ENCODE measurements around the gene C19orf44. TPM values are rescaled to one million over a fixed set of nuclear protein-coding genes. Genes with fewer than 3 reads are reported as not detected.

C19orf44 gene
- total RNA-seq, 1 donor from 2014 or later, result 7.4 TPM

DNA sequence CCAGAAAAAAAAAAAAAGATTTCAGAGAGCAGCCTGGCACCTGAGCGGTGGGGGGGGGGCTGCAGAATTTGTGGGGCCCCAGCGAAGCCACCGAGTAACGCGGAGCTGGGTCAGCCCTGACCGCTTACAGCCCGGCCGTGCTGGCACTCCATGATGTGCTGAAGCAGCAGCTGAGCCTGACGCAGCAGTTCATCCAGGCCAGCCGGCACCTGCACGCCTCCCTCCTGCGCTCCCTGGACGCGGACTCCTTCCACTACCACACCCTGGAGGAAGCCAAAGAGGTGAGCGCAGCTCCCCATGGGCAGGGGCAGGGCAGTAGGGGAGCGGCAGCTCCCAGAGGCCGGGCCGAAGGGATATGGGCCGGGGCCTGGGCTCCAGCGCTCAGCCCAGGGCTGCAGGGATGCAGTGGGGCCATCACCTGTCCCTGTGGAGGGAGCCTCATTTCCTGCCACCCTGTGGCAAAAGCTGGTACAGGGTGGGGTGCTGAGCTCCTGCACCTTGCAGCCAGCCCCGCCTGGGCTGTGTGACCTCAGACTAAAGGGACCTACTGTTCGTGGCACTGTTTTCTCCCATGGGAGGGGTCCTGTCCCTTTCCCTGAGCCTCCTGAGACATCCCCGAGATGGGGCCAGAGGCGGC is 18.3 kb downstream of the C19orf44 start:
- DNase-seq (ENCODE audit: extremely low spot score in 2 of 2), result no peak
- H3K4me3 ChIP-seq, result no peak overlapping the region
- no peaks in the 10 kb centered on the region for H3K27me3 ChIP-seq
- H3K9me3 ChIP-seq, result no peaks in the 10 kb centered on the region
- H3K27ac ChIP-seq, result no peak overlapping the region
- H3K36me3 ChIP-seq, result peaks cover 0 to 63% of the 10 kb centered on the region in 2 donors
- TF ChIP-seq POLR2AphosphoS5 (IDR thresholded peaks at IDR 0.05; ENCODE audit: insufficient read depth in 1 of 2, low read depth in 1 of 2) (no peak), POLR2A (IDR thresholded peaks at IDR 0.05) (no peak)
- TF ChIP-seq, protein P1, sequence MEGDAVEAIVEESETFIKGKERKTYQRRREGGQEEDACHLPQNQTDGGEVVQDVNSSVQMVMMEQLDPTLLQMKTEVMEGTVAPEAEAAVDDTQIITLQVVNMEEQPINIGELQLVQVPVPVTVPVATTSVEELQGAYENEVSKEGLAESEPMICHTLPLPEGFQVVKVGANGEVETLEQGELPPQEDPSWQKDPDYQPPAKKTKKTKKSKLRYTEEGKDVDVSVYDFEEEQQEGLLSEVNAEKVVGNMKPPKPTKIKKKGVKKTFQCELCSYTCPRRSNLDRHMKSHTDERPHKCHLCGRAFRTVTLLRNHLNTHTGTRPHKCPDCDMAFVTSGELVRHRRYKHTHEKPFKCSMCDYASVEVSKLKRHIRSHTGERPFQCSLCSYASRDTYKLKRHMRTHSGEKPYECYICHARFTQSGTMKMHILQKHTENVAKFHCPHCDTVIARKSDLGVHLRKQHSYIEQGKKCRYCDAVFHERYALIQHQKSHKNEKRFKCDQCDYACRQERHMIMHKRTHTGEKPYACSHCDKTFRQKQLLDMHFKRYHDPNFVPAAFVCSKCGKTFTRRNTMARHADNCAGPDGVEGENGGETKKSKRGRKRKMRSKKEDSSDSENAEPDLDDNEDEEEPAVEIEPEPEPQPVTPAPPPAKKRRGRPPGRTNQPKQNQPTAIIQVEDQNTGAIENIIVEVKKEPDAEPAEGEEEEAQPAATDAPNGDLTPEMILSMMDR (IDR thresholded peaks at IDR 0.05), result no peak
- intact Hi-C loops (cut with DNase I), result no loop called here
- no peaks in the 10 kb centered on the region for H3K4me1 ChIP-seq

DNA sequence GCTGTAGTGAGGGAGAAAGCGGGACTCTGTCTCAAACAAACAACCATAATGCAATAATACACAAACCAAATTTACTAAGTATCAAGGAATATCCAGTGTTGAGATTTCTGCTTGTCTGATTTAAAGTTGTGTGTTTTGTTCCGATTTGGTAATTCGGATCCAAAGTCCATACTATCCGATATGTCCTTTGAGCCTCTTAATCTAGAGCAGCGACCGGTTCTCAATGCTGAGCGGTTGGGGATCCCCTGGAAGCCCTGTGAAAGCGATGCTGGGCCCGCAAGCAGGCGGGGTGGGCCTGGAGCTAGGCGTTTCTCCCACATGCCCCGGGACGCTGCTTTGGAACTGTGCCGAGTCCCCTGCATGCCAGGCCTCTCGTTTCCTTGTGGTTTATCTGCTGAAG is 20.2 kb downstream of the C19orf44 start:
- no peak for DNase-seq (ENCODE audit: extremely low spot score in 2 of 2)
- Histone ChIP-seq H3K9me3 (no peaks in the 10 kb centered on the region), H3K4me1 (no peaks in the 10 kb centered on the region), H3K4me3 (no peak overlapping the region), H3K36me3 (peaks cover 0 to 63% of the 10 kb centered on the region in 2 donors), H3K27ac (no peak overlapping the region), H3K27me3 (no peaks in the 10 kb centered on the region)
- no peak for TF ChIP-seq POLR2A (IDR thresholded peaks at IDR 0.05)
- TF ChIP-seq, protein P1 (IDR thresholded peaks at IDR 0.05), result no peak
- TF ChIP-seq POLR2AphosphoS5 (IDR thresholded peaks at IDR 0.05; ENCODE audit: insufficient read depth in 1 of 2, low read depth in 1 of 2), result no peak
- intact Hi-C loops (cut with DNase I), result no loop called here

DNA sequence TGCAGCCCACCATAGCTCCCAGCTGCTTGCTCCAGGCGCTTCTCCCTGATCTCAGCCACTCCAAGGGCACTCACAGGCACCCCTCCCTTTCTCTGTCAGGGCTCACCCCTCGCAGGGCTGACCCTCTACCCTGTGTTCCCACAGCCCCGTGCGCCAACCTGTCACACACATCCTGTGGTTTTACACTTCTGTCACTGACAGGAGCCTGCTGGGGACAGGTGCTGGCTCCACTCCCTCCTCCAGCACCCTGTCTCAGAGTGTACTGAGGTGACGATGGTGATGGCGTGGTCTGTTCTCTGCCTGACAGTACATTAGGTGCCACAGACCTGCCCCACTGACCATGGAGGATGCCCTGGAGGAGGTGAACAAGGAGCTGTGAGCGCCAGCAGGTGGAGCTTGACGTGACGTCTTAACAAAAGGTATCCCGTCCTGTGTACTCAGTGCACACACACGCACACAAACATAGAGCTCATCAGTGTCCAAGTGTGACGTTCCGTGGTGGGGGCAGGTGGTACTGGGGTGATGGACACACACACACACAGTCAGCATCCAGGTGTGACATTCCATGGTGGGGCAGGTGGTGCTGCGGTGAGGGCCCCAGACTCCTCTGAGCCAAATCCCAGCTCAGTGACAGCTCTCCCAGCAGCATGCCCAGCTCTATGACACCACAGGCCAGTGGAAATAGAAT is 20.9 kb downstream of the C19orf44 start:
- intact Hi-C loops (cut with DNase I), result no loop called here
- Histone ChIP-seq H3K27ac (no peak overlapping the region), H3K9me3 (no peaks in the 10 kb centered on the region), H3K36me3 (peaks cover 0 to 64% of the 10 kb centered on the region in 2 donors), H3K4me1 (no peaks in the 10 kb centered on the region), H3K27me3 (no peaks in the 10 kb centered on the region), H3K4me3 (no peak overlapping the region)
- TF ChIP-seq POLR2AphosphoS5 (IDR thresholded peaks at IDR 0.05; ENCODE audit: insufficient read depth in 1 of 2, low read depth in 1 of 2) (no peak), POLR2A (IDR thresholded peaks at IDR 0.05) (no peak)
- TF ChIP-seq, protein P1 (IDR thresholded peaks at IDR 0.05), result no peak
- no peak for DNase-seq (ENCODE audit: extremely low spot score in 2 of 2)

DNA sequence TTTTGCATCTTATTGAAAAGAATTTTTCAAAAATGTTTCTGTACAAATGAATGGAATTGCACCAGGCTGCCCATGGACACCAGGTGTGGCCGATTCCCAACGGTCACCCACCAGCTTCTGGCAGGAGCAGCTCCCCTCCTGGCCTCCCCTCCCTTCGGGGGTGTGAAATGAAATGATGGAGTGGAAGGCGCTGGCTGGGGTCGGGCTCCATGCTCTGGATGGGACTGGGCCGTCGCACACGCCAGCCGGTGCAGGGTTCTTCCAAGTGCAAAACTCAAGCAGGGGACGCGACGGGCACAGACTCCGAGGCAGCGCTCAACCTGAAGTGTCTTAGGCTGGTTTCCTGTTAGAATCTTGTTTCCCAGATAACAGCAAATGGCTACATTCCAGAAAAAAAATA is 21.9 kb downstream of the C19orf44 start:
- Histone ChIP-seq H3K36me3 (peaks cover 0 to 69% of the 10 kb centered on the region in 2 donors), H3K9me3 (no peaks in the 10 kb centered on the region), H3K27ac (no peak overlapping the region), H3K4me1 (no peaks in the 10 kb centered on the region), H3K27me3 (no peaks in the 10 kb centered on the region), H3K4me3 (no peak overlapping the region)
- TF ChIP-seq, protein P1 (IDR thresholded peaks at IDR 0.05), result no peak
- TF ChIP-seq POLR2A (IDR thresholded peaks at IDR 0.05), result no peak
- no peak for TF ChIP-seq POLR2AphosphoS5 (IDR thresholded peaks at IDR 0.05; ENCODE audit: insufficient read depth in 1 of 2, low read depth in 1 of 2)
- intact Hi-C loops (cut with DNase I), result no loop called here
- no peak for DNase-seq (ENCODE audit: extremely low spot score in 2 of 2)

Data from vagina (tissue), 2 donors.